Measurements from ENCODE around the gene GMPPA. TPM values are rescaled to one million over a fixed set of nuclear protein-coding genes. Genes with fewer than 3 reads are reported as not detected.

Gene GMPPA
- total RNA-seq, 2 experiments from 2014 or later: 32.4 to 34.2 TPM

GRCh38 chr2:219527472-219527871 is 28.8 kb downstream of the GMPPA start:
- Mint-ChIP-seq H3K4me1 (ENCODE audit: low read depth) (peaks cover 5% of the 10 kb centered on the region), H3K9me3 (no peaks in the 10 kb centered on the region), H3K4me3 (no peak overlapping the region), H3K27me3 (peaks cover 58% of the 10 kb centered on the region), H3K27ac (no peak overlapping the region), H3K36me3 (ENCODE audit: low read depth) (no peaks in the 10 kb centered on the region)
- ATAC-seq: no peak
- intact Hi-C loops (cut with micrococcal nuclease): no loop called here
- ChIA-PET CTCF (interaction anchor here (0.9 to 10.0 kb wide), 10 partner anchors 9 to 126 kb away, joined by 3 to 283 read pairs (median 30); partner anchors contain the start of gene GMPPA), POLR2A (no interaction called here)
- no peak for DNase-seq
- TF ChIP-seq CTCF (IDR thresholded peaks at IDR 0.05): no peak

GRCh38 chr2:219530048-219530963 is 31.6 kb downstream of the GMPPA start:
- Mint-ChIP-seq H3K27ac (no peak overlapping the region), H3K9me3 (no peaks in the 10 kb centered on the region), H3K4me1 (ENCODE audit: low read depth) (no peaks in the 10 kb centered on the region), H3K27me3 (peaks cover 44% of the 10 kb centered on the region), H3K36me3 (ENCODE audit: low read depth) (no peaks in the 10 kb centered on the region), H3K4me3 (no peak overlapping the region)
- intact Hi-C loops (cut with micrococcal nuclease): loop anchor here (5.0 kb wide), 3 partner anchors 33 to 128 kb away; partner anchors contain the start of gene GMPPA
- DNase-seq (peak; percentile 82), ATAC-seq (peak; percentile 97)
- POLR2A ChIA-PET: interaction anchor here (0.9 to 1.7 kb wide), 3 partner anchors 11 to 50 kb away, joined by 3 to 5 read pairs (median 4); no protein-coding TSS in a partner anchor
- peak; percentile 96 for TF ChIP-seq CTCF (IDR thresholded peaks at IDR 0.05)
- CTCF ChIA-PET: interaction anchor here (0.6 to 10.0 kb wide), 58 partner anchors 9 to 230 kb away, joined by 3 to 283 read pairs (median 6); partner anchors contain the start of genes CHPF, DES, DNPEP and GMPPA

GRCh38 chr2:219531639-219532377 is 33.1 kb downstream of the GMPPA start:
- no peaks in the 10 kb centered on the region for H3K9me3 Mint-ChIP-seq
- TF ChIP-seq CTCF (IDR thresholded peaks at IDR 0.05): no peak

GRCh38 chr2:219532378-219532649 is 33.6 kb downstream of the GMPPA start:
- no peak for ATAC-seq
- ChIA-PET POLR2A (no interaction called here), CTCF (interaction anchor here (1.5 to 10.0 kb wide), 6 partner anchors 8 to 131 kb away, joined by 3 to 283 read pairs (median 60); partner anchors contain the start of gene GMPPA)
- no peak for TF ChIP-seq CTCF (IDR thresholded peaks at IDR 0.05)
- Mint-ChIP-seq H3K4me3 (no peak overlapping the region), H3K27me3 (peaks cover 34% of the 10 kb centered on the region), H3K36me3 (ENCODE audit: low read depth) (no peaks in the 10 kb centered on the region), H3K27ac (no peak overlapping the region), H3K4me1 (ENCODE audit: low read depth) (no peaks in the 10 kb centered on the region), H3K9me3 (no peaks in the 10 kb centered on the region)
- DNase-seq: no peak
- intact Hi-C loops (cut with micrococcal nuclease): loop anchor here (5.0 kb wide), 3 partner anchors 35 to 130 kb away; partner anchors contain the start of gene GMPPA

More at GRCh38 chr2:219531639-219532377, 33.1 kb downstream of the GMPPA start:
- DNase-seq: no peak
- ATAC-seq: no peak
- Mint-ChIP-seq H3K4me3 (no peak overlapping the region), H3K36me3 (ENCODE audit: low read depth) (no peaks in the 10 kb centered on the region), H3K27me3 (peaks cover 37% of the 10 kb centered on the region), H3K4me1 (ENCODE audit: low read depth) (no peaks in the 10 kb centered on the region), H3K27ac (no peak overlapping the region)
- intact Hi-C loops (cut with micrococcal nuclease): loop anchor here (5.0 kb wide), 3 partner anchors 35 to 130 kb away; partner anchors contain the start of gene GMPPA
- CTCF ChIA-PET: interaction anchor here (1.1 to 10.0 kb wide), 8 partner anchors 8 to 143 kb away, joined by 3 to 283 read pairs (median 42); partner anchors contain the start of gene GMPPA
- POLR2A ChIA-PET: no interaction called here
